Activated CD4-positive, alpha-beta T cell treated with anti-CD3 and anti-CD28 coated beads, Interleukin-2, Interleukin-6, amounts not matched to agents 100 ng/mL and 50 ng/mL, durations not matched to agents 16 hours and 8 hours (primary cell): Measurements from ENCODE around the gene ARGLU1.

Source experiments
- DNase-seq: peaks from one replicate; pipeline ENCODE4 v3.0.0-alpha.2; 2020

The ARGLU1 gene

GRCh38 chr13:106586648-106587166, 18.8 kb upstream of the ARGLU1 start:
- no peak for DNase-seq

- no peak for DNase-seq
Measured at GRCh38 chr13:106581225-106581624, 13.3 kb upstream of the ARGLU1 start.

GRCh38 chr13:106575896-106576295, 8.0 kb upstream of the ARGLU1 start:
- no peak for DNase-seq

- no peak for DNase-seq
Measured at GRCh38 chr13:106573868-106574267, 5.9 kb upstream of the ARGLU1 start.

GRCh38 chr13:106573284-106573846, 5.4 kb upstream of the ARGLU1 start:
- DNase-seq, result no peak

GRCh38 chr13:106570299-106570852, 2.4 kb upstream of the ARGLU1 start:
- peak; percentile 22 for DNase-seq

- no peak for DNase-seq
Measured at GRCh38 chr13:106569233-106570095, 1.5 kb upstream of the ARGLU1 start.

- peak; percentile 24 for DNase-seq
Measured at GRCh38 chr13:106568299-106569003, 514 bp upstream of the ARGLU1 start.

GRCh38 chr13:106566641-106567473, 1.1 kb downstream of the ARGLU1 start:
- DNase-seq, result peak; percentile 69

- DNase-seq, result no peak
Measured at GRCh38 chr13:106565127-106565775, 2.7 kb downstream of the ARGLU1 start.

- DNase-seq, result no peak
Measured at GRCh38 chr13:106562301-106562700, 5.6 kb downstream of the ARGLU1 start.

GRCh38 chr13:106561551-106562170, 6.3 kb downstream of the ARGLU1 start:
- DNase-seq, result peak; percentile 70

- DNase-seq, result peak; percentile 67
Measured at GRCh38 chr13:106560821-106561220, 7.1 kb downstream of the ARGLU1 start.

GRCh38 chr13:106558527-106558926, 9.4 kb downstream of the ARGLU1 start:
- no peak for DNase-seq

- no peak for DNase-seq
Measured at GRCh38 chr13:106555631-106556328, 12.2 kb downstream of the ARGLU1 start.

- DNase-seq, result no peak
Measured at GRCh38 chr13:106551751-106552150, 16.2 kb downstream of the ARGLU1 start.

- DNase-seq, result no peak
Measured at GRCh38 chr13:106551350-106551749, 16.6 kb downstream of the ARGLU1 start.

GRCh38 chr13:106550570-106551135, 17.3 kb downstream of the ARGLU1 start:
- DNase-seq, result no peak

GRCh38 chr13:106548064-106548696, 19.8 kb downstream of the ARGLU1 start:
- no peak for DNase-seq

GRCh38 chr13:106541826-106542225, 26.1 kb downstream of the ARGLU1 start:
- no peak for DNase-seq
